HepG2 (cell line): ENCODE data around the gene SURF1. TPM values are rescaled to one million over a fixed set of nuclear protein-coding genes. Genes with fewer than 3 reads are reported as not detected.

Experiments used
- ELK4 ChIP-seq: sonication (generic); formaldehyde crosslinking; IDR thresholded peaks from 2 replicates; pipeline ENCODE4 v1.9.0; 2021; ENCODE audit warnings: missing genetic modification reagents, borderline replicate concordance
- FOXA3 ChIP-seq: IDR thresholded peaks from 2 replicates; pipeline ENCODE4 v1.6.1; 2016; ENCODE audit warnings: missing genetic modification reagents, missing compliant biosample characterization
- HMG20A ChIP-seq: IDR thresholded peaks from 2 replicates; pipeline ENCODE4 v1.6.1; 2016; ENCODE audit warnings: borderline replicate concordance
- IRF9 ChIP-seq: sonication (generic); formaldehyde crosslinking; IDR thresholded peaks from 2 replicates; pipeline ENCODE4 v1.8.0; 2022; ENCODE audit warnings: missing genetic modification reagents, mild to moderate bottlenecking, borderline replicate concordance
- KLF11 ChIP-seq: IDR thresholded peaks from 2 replicates; pipeline ENCODE4 v1.6.1; 2016; ENCODE audit warnings: missing compliant biosample characterization
- MIER3 ChIP-seq: IDR thresholded peaks from 2 replicates; pipeline ENCODE4 v1.6.1; 2016; ENCODE audit warnings: missing compliant biosample characterization, borderline replicate concordance
- MNT ChIP-seq: fragments of 450-650 bp; IDR thresholded peaks from 2 replicates; pipeline ENCODE4 v1.6.1; 2016
- PRPF4 ChIP-seq: fragments of 200-400 bp; formaldehyde crosslinking; IDR thresholded peaks from 2 replicates; pipeline ENCODE4 v1.6.1; 2016; ENCODE audit warnings: low read length, low read depth; ENCODE audit not compliant: poor library complexity, severe bottlenecking
- RBM22 ChIP-seq: fragments of 200-400 bp; formaldehyde crosslinking; optimal IDR thresholded peaks from 2 replicates; pipeline ENCODE3; 2017; ENCODE audit warnings: mild to moderate bottlenecking, low read length, moderate library complexity
- TCF12 ChIP-seq, 2 experiments: fragments of 450-650 bp in 1 of 2; sonication (generic) in 1 of 2; formaldehyde crosslinking in 1 of 2; IDR thresholded peaks; 2 replicates each; pipeline versions ENCODE4 v1.6.1 to v1.8.0; 2017 to 2022; ENCODE audit warnings: antibody characterized with exemption in 1 of 2, mild to moderate bottlenecking in 1 of 2, missing genetic modification reagents in 1 of 2, moderate library complexity in 1 of 2
- TIGD3 ChIP-seq: sonication (generic); formaldehyde crosslinking; IDR thresholded peaks from 2 replicates; pipeline ENCODE4 v1.5.1; 2020; ENCODE audit warnings: mild to moderate bottlenecking, missing genetic modification reagents, borderline replicate concordance
- ZBTB21 ChIP-seq: sonication (generic); formaldehyde crosslinking; IDR thresholded peaks from 2 replicates; pipeline ENCODE4 v1.4.0; 2020; ENCODE audit warnings: missing genetic modification reagents
- ZBTB42 ChIP-seq: sonication (generic); formaldehyde crosslinking; IDR thresholded peaks from 2 replicates; pipeline ENCODE4 v1.5.0; 2020; ENCODE audit warnings: mild to moderate bottlenecking, missing genetic modification reagents
- ZBTB44 ChIP-seq: sonication (generic); formaldehyde crosslinking; IDR thresholded peaks from 2 replicates; pipeline ENCODE4 v1.4.0; 2020; ENCODE audit warnings: missing genetic modification reagents
- ZNF138 ChIP-seq: sonication (generic); formaldehyde crosslinking; IDR thresholded peaks from 2 replicates; pipeline ENCODE4 v1.5.0; 2020; ENCODE audit warnings: mild to moderate bottlenecking, low read depth, missing genetic modification reagents
- ZNF354B ChIP-seq: sonication (generic); formaldehyde crosslinking; IDR thresholded peaks from 2 replicates; pipeline ENCODE4 v1.8.0; 2022; ENCODE audit warnings: mild to moderate bottlenecking, missing genetic modification reagents
- ZNF614 ChIP-seq: IDR thresholded peaks from 2 replicates; pipeline ENCODE4 v1.6.1; 2018; ENCODE audit warnings: missing biosample characterization, missing genetic modification reagents, inconsistent platforms, borderline replicate concordance
- ZNF704 ChIP-seq: sonication (generic); formaldehyde crosslinking; IDR thresholded peaks from 2 replicates; pipeline ENCODE4 v1.8.1; 2023; ENCODE audit warnings: mild to moderate bottlenecking, inconsistent platforms, moderate library complexity, missing genetic modification reagents, borderline replicate concordance
- ZNF709 ChIP-seq: sonication (generic); formaldehyde crosslinking; IDR thresholded peaks from 2 replicates; pipeline ENCODE4 v1.5.0; 2020; ENCODE audit warnings: mild to moderate bottlenecking, missing genetic modification reagents
- ZNF891 ChIP-seq: sonication (generic); formaldehyde crosslinking; IDR thresholded peaks from 2 replicates; pipeline ENCODE4 v1.5.0; 2020; ENCODE audit warnings: mild to moderate bottlenecking, missing genetic modification reagents
- polyA plus RNA-seq, 8 experiments: library from polyadenylated mRNA; depleted of rRNA in 3 of 8; stranded (reverse) in 7 of 8; unstranded in 1 of 8; fragments of >200 nt; fragmentation: Illumina TruSeq in 4 of 8; extraction: Trizol in 4 of 8; gene quantifications; 2 replicates each; pipeline versions ENCODE4 v1.2.1 to v1.2.3, GENCODE V29; 2011 to 2016; ENCODE audit warnings: low read depth in 4 of 8, missing spikeins in 1 of 8, mixed read lengths in 1 of 8; ENCODE audit not compliant: insufficient read depth in 1 of 8
- total RNA-seq, 5 experiments: library from RNA; depleted of rRNA; stranded (reverse); fragments of >200 nt; fragmentation: Illumina TruSeq; extraction: Trizol; gene quantifications; 2 replicates each; pipeline ENCODE4 v1.2.3, GENCODE V29; 2016; ENCODE audit warnings: low read depth in 1 of 5

The SURF1 gene
- total and polyA plus RNA-seq, 2 of the 13 experiments (the other 11 are each of a cell fraction or from before 2014, with no cell fraction given): 17.8 to 40.7 TPM

- TF ChIP-seq TIGD3 (CRISPR knock-in tag): no peak
- no peak for TF ChIP-seq TCF12 (IDR thresholded peaks at IDR 0.05)
- TF ChIP-seq TCF12 (CRISPR knock-in tag; IDR thresholded peaks at IDR 0.05): 0 out of 2 replicates have a peak, but pooled peaks have one; percentile 6
- TF ChIP-seq ZBTB42: no peak
- TF ChIP-seq ZNF138 (CRISPR knock-in tag): peak; percentile 49; the same call in 1 of the 2 replicates
- TF ChIP-seq ZNF354B: no peak
- no peak for TF ChIP-seq ELK4 (CRISPR knock-in tag)
- no peak for TF ChIP-seq KLF11 (CRISPR knock-in tag)
- TF ChIP-seq ZNF891 (CRISPR knock-in tag): peak; percentile 33; the same call in 1 of the 2 replicates
- TF ChIP-seq ZNF614 (CRISPR knock-in tag): no peak
- no peak for TF ChIP-seq HMG20A
- no peak for TF ChIP-seq ZBTB44 (CRISPR knock-in tag)
- no peak for TF ChIP-seq IRF9 (CRISPR knock-in tag)
- TF ChIP-seq FOXA3 (CRISPR knock-in tag): peak; percentile 38; the same call in 1 of the 2 replicates
- no peak for TF ChIP-seq MIER3
- TF ChIP-seq MNT: no peak
- TF ChIP-seq ZBTB21 (CRISPR knock-in tag): no peak
- no peak; the same call in 1 of the 2 replicates for TF ChIP-seq ZNF704 (CRISPR knock-in tag)
- no peak for TF ChIP-seq RBM22
- TF ChIP-seq ZNF709 (CRISPR knock-in tag): 0 out of 2 replicates have a peak, but pooled peaks have one; percentile 79
- no peak for TF ChIP-seq PRPF4
Measured at GRCh38 chr9:133375724-133376654, 19.7 kb upstream of the SURF1 start, which contains the start of the genes STKLD1 and SURF4 (continued).
